HG02981 (cell line): ENCODE measurements around the gene RNF213.
"Not testable (repeated sequence)": the region's sequence is repeated elsewhere in the genome, so short reads cannot be mapped to it uniquely, and the experiment has no call there.

Experiments
- ATAC-seq: cut with Tn5 transposase; IDR thresholded peaks from one replicate; pipeline ENCODE4 v1.9.1; 2021; ENCODE audit warnings: mild to moderate bottlenecking, moderate library complexity; ENCODE audit not compliant: unreplicated experiment

The RNF213 gene

DNA sequence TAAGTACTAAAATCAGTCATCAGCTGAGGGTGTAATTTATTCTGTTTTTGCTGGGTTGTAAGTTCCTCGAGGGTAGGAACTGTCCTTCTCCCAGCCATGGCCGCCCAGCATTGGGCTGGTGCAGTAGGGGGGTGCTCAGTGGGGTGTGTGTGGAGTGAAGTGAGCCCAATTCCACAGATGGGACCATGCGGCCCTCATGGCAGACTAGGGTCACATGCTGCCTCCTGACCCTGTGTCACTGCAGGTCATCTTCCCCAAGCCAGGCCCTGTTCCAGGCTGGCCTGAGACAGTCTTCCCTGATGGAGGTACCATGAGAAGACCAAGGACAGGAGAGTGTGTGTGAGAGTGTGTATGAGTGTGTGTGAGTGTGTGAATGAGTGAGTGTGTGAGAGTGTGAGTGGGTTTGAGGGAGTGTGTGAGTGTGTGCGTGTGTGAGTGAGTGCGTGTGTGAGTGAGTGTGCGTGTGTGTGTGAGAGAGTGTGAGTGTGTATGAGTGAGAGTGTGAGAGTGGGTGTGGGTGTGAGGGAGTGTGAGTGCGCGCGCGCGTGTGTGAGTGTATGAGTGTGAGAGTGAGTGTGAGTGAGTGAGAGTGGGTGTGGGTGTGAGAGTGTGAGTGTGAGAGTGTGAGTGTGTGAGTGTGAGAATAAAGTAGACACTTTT is 36.7 kb upstream of the RNF213 start:
- ATAC-seq = no peak

DNA sequence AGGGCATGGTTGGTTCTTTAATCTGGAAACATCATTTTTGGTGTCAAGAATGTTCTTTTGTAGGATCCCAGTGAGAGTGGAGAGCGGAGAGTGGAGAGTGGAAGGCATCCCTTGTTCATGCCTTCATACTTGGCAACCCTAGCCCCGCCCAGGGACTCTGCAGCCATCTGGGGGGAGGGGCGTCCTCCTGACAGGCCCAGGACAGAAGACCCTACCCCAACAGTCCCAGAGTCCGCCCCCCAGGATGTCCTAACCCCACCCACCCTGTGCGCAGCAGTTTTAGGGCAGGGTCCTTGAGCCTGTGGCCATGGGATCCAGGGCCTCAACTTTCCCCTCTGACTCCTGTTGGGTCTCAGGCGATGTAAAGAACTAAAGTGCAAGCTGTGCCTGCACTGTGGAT is 36.0 kb upstream of the RNF213 start:
- no peak for ATAC-seq

DNA sequence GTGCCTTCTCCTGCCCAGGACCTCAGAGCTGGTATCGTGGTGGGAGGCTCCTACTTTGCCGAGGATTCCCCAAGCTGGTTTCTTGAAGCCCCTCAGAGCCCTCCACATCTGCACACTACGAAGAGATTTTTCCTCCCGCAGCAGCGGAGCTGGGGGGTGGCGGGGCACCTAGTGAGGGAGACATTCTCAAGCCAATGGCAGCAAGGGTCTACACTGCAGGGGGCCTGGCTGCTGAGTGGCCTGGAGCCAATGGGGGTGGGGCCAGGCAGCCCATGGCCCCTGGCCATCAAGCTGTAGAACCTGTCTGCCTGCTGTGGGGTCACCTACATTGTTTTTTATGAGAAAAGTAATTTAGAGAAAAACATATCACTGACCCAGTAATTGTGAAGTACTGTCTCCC is 35.4 kb upstream of the RNF213 start:
- no peak for ATAC-seq

DNA sequence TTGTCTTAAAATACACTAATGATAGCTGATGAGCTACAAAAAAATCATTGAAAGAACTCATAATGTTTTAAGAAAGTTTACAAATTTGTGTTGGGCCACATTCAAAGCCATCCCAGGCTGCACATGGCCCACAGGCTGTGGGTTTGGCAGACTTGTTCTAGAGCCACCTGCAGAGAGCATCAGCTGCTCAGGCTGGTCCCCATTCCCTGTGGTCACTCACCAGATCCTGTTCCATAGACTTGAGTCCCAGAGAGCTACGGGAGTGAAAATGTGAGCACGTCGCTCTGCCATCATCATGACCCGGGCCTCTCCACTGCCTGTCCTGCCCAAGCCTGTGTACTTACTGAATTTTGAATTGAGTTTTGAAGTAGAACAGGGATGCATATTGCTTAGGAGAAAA is 33.5 kb upstream of the RNF213 start:
- no peak for ATAC-seq

DNA sequence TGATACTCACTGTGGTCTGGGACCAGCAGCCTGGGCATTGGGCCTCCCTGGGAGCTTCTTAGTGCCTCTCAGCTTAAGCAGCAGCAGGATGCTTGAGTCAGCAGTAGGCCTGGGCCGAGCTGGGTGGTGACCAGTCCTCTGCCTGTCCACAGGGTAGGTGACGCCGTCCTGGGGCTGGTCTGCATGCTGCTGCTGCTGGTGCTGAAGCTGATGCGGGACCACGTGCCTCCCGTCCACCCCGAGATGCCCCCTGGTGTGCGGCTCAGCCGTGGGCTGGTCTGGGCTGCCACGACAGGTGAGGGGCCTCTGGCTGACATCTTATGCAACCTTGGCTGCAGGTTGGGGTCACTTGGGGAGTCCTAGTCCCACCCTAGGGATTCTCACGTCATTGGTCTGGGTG is 33.0 kb upstream of the RNF213 start:
- no peak for ATAC-seq

DNA sequence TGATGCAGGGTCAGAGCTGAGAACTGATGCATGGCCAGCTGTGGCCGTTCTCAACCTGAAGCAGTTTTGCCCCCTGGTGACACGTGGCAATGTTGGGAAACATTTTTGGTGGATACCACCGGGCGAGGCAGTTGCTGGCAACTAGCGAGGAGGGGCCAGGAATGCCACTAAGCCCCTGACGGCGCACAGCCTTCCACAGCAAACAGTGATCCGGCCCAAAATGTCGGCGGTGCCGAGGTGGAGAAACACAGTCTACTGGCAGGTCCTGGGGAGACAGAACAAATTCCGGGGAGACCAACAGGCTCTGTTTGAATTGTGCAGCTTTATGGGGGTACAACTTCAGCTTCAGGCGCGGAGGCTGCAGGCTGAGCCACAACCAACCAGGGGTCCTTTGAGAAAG is 32.2 kb upstream of the RNF213 start:
- ATAC-seq = no peak

DNA sequence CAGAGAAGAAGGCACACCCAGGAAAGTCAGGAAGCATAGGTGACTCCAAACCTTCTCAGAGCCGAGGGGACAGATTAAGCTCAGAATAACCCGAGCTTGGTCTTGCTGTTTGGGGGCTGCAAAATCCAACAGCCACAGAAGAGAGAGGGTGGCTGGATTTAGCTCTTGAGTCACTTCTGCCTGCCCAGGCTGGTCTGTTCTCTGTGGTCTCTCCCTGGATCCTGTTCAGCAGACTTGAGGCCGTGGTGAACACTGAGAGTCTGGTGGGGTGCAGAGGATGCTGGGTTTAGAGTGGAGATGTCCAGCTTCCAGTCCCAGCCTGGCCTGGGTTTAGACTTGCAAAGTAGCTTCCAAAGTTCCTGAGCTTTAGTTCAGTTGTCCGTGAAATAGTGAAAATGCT is 31.6 kb upstream of the RNF213 start:
- no peak for ATAC-seq

DNA sequence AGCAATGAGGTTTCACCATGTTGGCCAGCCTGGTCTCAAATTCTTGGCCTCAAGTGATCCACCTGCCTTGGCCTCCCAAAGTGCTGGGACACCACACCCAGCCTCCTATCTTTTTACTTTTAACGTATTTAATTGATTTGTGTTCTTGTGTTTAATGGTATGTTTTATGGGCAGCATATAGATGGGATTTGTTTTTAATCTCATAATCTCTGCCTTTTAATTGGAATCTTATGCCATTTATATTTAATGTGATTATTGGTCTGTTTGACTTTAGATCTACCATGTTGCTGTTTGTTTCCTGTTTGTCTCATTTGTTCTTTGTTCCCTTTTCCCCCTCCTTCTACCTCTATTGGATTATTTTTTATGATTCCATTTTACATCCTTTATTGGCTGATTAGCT is 28.2 kb upstream of the RNF213 start:
- ATAC-seq = no peak

- no peak for ATAC-seq
Observed at GRCh38 chr17:80233202-80233601, 27.4 kb upstream of the RNF213 start.

DNA sequence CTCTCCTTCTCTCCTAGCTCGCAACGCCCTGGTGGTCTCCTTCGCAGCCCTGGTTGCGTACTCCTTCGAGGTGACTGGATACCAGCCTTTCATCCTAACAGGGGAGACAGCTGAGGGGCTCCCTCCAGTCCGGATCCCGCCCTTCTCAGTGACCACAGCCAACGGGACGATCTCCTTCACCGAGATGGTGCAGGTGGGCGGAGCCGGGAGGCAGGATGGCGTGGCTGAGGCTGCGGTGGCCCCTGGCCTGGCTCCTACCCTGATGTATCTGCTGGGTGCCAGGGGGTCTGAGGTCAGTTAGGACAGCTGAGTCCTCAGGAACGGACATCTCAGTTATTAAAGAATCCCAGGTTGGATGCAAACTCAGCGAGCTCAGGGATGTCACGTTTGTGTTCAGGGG is 23.7 kb upstream of the RNF213 start:
- ATAC-seq = no peak

DNA sequence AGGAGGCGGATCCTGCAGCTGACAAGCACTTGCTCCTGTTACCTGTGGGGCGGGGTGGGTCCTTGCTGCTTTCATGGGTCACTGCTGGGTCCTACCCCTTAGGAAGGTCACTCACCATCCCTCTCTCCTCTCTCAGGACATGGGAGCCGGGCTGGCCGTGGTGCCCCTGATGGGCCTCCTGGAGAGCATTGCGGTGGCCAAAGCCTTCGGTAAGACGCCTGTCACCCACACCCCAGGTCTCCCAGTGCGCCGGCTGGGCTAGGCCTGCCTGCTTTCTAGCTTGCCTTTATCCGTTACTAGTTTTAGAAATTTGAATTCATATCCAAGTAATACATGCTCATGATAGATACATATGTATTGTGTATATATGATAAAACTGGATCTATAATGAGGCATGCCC is 23.3 kb upstream of the RNF213 start:
- no peak for ATAC-seq

DNA sequence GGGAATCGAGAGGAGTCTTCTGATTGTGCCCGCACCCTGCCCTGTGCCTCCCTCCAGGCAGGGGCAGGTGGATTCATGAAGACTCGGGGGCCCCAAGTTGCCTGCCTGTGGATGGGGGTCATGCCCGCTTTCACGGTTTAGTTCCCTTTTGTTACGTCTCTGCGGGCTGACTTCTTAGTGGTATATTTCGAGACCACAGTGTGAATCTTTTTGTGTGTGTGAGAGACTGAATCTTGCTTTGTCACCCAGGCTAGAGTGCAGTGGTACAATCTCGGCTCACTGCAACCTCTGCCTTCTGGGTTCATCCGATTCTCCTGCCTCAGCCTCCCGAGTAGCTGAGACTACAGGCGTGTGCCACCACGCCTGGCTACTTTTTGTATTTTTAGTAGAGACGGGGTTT is 18.1 kb upstream of the RNF213 start:
- no peak for ATAC-seq

- ATAC-seq = no peak
Observed at GRCh38 chr17:80243526-80244433, 16.9 kb upstream of the RNF213 start.

GRCh38 chr17:80244448-80244847 is 16.2 kb upstream of the RNF213 start:
- not testable (repeated sequence) for ATAC-seq

- ATAC-seq = no peak
Observed at GRCh38 chr17:80244871-80245509, 15.7 kb upstream of the RNF213 start.

- no peak for ATAC-seq
Observed at GRCh38 chr17:80245566-80246265, 14.9 kb upstream of the RNF213 start.

DNA sequence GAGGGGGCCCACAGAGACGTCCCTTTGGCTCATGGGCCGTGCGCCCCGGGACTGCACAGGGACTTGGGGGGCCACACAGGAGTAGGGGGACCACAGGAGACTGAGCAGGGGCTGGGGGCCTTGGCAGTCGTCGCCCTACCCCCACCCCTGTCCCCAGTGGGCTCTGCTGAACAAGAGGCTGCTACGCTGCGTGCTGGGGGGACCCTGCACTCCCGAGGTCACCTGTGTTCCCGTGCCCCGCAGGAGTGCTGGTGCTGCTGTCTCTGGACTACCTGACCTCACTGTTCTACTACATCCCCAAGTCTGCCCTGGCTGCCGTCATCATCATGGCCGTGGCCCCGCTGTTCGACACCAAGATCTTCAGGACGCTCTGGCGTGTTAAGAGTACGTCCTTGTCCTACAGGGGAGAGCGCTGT is 14.4 kb upstream of the RNF213 start:
- ATAC-seq = no peak

GRCh38 chr17:80246726-80247125 is 13.9 kb upstream of the RNF213 start:
- no peak for ATAC-seq

GRCh38 chr17:80247561-80247960 is 13.1 kb upstream of the RNF213 start:
- no peak for ATAC-seq

- no peak for ATAC-seq
Observed at GRCh38 chr17:80248001-80248893, 12.4 kb upstream of the RNF213 start.
